Renal pelvis (tissue), 4 donors: Measurements from ENCODE around the gene TCF3. TPM values are rescaled to one million over a fixed set of nuclear protein-coding genes. Genes with fewer than 3 reads are reported as not detected.

Experiments
- DNase-seq: peaks from one replicate; pipeline ENCODE4 v3.0.0-alpha.2; 2013
- polyA plus RNA-seq, 3 donors: library from polyadenylated mRNA; unstranded; fragments of 120-200 nt; gene quantifications; one replicate each; pipeline ENCODE4 v1.2.1, GENCODE V29; 2013; ENCODE audit not compliant: insufficient read length in 3 of 3

The TCF3 gene
- polyA plus RNA-seq, 3 donors: 92.2 to 125 (median 123) TPM

DNA sequence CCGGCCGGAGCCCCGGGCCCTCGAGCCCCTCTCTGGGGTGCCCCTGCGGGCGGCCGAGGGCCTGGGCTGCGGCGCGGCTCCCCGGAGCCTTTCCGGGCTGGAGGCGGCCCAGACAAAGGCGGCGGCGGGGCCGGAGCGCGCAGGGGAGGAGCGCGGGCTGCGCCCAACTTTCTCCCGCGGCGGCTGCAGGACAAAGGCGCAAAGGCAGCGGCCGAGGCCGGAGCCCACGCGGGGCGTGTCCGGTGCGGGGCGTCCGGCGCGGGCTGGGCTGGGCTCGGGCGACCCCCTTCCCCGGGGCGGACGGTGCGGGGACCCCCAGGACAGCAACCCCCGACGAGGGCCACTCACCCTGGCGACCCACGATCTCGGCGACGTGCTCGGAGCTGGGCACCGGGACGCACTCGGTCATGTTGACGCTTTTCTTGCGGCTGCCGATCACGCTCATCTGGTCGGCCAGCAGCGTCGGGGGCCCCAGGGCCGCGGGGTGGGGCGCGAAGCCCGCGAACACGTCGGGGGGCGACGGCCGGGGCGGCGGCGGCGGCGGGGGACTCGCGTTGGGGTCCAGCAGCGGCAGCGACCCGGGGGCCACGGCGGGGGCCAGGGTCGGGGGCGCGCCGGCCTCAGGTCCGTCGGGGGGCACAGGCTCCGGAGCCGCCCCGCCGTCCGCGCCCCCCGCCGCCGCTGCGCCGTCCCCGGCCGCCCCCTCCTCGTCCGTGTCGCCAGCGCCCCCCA, 85.1 kb downstream of the TCF3 start:
- DNase-seq: no peak

DNA sequence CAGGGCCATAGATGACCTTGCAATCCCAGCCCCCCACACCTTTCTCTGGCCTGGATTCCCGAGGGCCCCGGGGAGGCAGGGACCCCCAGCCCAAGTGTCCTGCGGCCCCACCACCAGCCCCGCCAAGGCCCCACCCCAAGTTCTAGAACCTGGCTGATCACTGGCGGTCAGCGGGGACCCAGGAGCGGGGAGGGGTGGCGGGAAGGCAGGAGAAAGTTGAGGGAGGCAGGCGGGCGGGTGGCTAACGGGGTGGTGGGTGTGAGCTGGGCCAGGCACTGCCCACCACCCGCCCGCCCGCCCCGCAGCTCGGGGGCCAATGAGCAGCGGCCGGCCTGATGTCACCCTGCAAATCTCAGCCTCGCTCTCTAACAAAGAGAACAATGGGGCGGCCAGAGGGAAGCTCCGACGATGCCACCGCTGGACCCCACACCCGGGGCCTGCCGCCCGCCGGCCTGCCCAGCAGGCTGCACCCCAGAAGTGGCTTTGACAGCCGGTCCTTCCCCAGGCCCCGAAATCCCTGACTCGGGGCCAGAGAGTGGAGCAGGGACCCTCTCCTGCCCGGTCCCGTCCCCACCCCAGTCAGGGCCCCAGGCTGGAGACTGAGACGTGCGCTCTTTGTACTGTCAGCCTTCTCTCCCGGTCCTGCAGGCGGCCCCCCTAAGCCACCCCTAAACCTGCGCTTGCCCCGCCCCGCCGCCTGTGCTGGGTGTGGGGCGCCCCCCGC, 85.9 kb downstream of the TCF3 start:
- DNase-seq: peak; percentile 89

DNA sequence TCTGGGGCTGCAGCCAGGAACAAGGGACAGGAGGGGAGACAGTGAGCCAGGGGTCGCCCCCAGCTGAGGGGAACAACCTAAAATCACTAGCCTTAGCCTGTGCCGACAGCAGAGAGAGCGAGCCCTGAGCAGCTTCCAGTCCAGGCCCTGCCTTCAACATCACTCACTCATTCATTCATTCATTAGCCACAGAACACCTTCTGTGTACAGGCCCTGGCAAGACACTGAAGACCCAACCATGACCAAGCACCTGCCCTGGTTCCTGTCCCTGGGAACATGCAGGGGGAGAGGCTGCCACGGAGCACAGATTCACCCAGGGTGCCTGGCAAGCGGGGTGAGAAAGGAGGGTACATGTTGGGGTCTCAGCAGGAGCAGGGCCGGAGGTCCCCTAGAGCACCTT, 89.2 kb downstream of the TCF3 start:
- no peak for DNase-seq

DNA sequence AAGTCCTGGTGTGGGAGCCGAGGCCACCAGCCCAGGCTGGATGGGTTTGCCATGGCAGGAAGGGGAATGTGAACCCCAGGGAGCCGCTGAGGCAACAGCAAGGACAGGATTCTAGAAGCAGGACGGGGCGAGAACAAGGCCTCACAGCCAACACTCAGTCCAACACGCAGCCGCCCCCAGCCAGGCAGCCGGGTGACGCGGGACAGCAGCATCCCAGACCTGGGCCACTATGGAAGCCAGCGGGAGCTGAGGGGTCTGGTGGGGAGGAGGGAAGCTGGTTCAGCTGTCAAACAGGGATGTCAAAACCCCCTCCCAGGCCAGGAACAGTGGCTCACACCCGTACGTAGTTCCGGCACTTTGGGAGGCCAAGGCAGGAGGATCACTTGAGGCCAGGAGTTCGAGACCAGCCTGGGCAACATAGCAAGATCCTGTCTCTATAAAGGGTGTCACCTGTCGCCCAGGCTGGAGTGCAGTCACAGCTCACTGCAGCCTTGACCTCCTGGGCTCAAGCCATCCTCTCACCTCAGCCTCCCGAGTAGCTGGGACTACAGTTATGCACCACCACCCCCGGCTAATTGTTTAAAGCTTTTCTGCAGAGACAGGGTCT, 91.1 kb downstream of the TCF3 start:
- DNase-seq: no peak

DNA sequence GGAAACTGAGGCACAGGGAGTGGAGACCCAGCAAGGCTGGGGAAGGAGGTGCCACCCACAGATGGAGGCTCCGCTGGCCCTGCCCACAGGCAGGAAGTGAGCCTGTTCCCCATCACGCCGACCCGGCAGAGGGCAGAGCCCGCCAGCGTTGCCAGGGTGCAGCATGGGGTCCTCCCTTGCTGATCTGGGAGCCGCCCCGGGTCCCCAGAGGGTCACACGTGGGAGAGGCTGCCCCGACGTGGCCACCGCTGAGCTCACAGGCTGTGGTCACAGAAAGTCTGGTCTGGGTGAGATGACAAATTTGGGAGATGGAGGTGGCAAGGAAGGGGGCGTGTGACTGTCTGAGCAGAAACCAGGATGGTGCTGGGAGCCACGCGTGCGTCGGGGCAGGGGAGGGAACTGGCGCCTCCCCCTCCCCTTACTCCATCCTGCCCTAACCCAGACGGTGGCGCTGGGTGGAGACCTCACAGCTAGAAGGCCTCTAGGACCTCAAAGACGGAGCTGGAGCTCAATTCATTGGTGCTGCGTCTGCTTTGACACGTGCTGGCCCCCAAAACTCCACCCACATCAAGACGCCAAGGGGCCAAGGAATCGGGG, 92.0 kb downstream of the TCF3 start:
- no peak for DNase-seq

Other genes with a start within 250 kb of the TCF3 start
- gene DAZAP1, start 245.0 kb downstream of the TCF3 start, polyA plus RNA-seq: 10 to 100 TPM; 85.2 to 99.4 (median 98.2) TPM
- 100 to 1,000 TPM; 716 to 925 (median 791) TPM for gene RPS15, start 214.2 kb downstream of the TCF3 start, polyA plus RNA-seq
- 1 to 10 TPM; 1.3 to 1.9 (median 1.7) TPM for gene APC2, start 202.5 kb downstream of the TCF3 start, polyA plus RNA-seq
- 10 to 100 TPM; 29.1 to 39.1 (median 32.8) TPM for gene C19orf25, start 173.4 kb downstream of the TCF3 start, polyA plus RNA-seq
- gene PCSK4, start 162.3 kb downstream of the TCF3 start, polyA plus RNA-seq: 1 to 10 TPM; 8.2 to 9.8 (median 8.6) TPM
- 10 to 100 TPM; 24.2 to 33.2 (median 26.3) TPM for gene REEP6, start 161.4 kb downstream of the TCF3 start, polyA plus RNA-seq
- gene ADAMTSL5, start 139.6 kb downstream of the TCF3 start, polyA plus RNA-seq: 1 to 10 TPM in 1 of 3 donors, under 1 TPM in 2; 0.47 to 1.4 (median 0.78) TPM
- under 1 TPM; 0.20 to 0.46 (median 0.31) TPM for gene PLK5, start 128.5 kb downstream of the TCF3 start, polyA plus RNA-seq
- gene MEX3D, start 84.3 kb downstream of the TCF3 start, polyA plus RNA-seq: 10 to 100 TPM; 23.9 to 39.8 (median 33.3) TPM
- 10 to 100 TPM; 70.0 to 83.4 (median 82.8) TPM for gene MBD3, start 59.8 kb downstream of the TCF3 start, polyA plus RNA-seq
- gene UQCR11, start 47.2 kb downstream of the TCF3 start, polyA plus RNA-seq: 100 to 1,000 TPM in 2 of 3 donors, 10 to 100 TPM in 1; 99.6 to 131 (median 127) TPM
- gene ONECUT3, start 100.9 kb upstream of the TCF3 start, polyA plus RNA-seq: under 1 TPM; 0.03 to 0.05 (median 0.04) TPM
- gene ATP8B3, start 159.7 kb upstream of the TCF3 start, polyA plus RNA-seq: 1 to 10 TPM in 1 of 3 donors, under 1 TPM in 2; 0.58 to 1.0 (median 0.83) TPM
- 10 to 100 TPM; 29.2 to 35.8 (median 30.0) TPM for gene REXO1, start 195.9 kb upstream of the TCF3 start, polyA plus RNA-seq
- gene KLF16, start 211.0 kb upstream of the TCF3 start, polyA plus RNA-seq: 10 to 100 TPM in 2 of 3 donors, 1 to 10 TPM in 1; 7.8 to 11.7 (median 11.3) TPM
- 10 to 100 TPM; 42.6 to 71.8 (median 58.8) TPM for gene ABHD17A, start 232.9 kb upstream of the TCF3 start, polyA plus RNA-seq